GF-D8 (cell line): ENCODE measurements around the gene CALCR.
"Not testable (repeated sequence)": the region's sequence is repeated elsewhere in the genome, so short reads cannot be mapped to it uniquely, and the experiment has no call there.

Experiments
- DNase-seq: peaks from one replicate; lab custom pipeline; 2025; lab: John Stamatoyannopoulos, UW

Gene CALCR

DNA sequence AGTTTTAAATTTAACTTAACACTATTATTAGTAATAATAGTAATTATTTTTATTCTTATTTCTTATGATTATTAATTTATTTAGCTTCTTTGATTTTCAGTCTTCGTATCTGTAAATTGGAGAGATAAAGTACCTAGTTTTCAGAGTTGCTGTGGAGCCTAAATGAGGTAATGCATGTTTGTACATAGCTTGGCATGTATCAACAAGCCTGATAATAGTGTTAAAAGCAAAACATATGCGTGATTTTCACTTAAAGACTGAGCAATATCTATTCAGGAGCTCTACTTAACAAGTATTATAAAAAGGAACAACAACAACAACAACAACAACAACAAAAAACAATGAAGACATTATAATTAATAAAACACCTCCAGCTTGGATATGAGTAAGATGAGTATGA lies 12.4 kb downstream of the CALCR start:
- DNase-seq, result no peak

DNA sequence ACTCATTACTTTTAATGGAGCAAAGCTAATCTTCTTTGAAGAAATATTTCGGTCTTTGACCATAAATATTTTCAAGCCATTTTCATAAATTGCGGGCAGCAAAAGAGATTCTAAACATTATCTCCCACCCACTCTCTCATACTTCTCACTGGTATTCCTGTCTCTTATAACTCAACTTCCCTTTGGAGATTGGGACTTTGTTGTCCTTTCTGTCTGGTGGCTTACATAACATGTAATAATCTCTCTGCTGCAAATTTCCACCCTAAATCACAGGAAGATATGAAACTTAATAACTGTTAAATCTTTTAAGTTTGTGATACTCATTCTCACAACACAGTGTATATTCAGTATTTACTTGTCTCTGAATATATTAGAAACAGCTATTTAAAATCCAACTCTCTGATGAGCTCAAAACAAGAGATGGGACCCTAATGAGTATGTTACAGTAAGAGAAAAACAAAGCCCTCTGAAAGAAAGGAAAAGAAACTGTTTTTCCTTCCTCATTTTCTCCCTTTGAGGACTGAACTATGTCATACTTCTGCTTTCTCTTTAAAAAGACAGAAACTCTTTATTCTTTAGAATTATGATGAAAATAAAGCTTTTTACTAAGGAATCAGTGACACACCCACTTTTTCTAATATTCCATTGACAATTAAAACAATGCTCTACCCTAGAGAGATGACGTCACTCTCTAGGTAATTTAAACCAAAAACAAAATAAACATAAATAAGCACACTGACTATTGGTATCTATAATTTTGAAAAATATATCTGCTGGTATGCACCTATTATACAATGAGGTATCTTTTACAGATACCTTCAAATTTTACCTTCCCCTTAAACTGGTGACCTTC lies 14.7 kb downstream of the CALCR start:
- DNase-seq, result no peak

DNA sequence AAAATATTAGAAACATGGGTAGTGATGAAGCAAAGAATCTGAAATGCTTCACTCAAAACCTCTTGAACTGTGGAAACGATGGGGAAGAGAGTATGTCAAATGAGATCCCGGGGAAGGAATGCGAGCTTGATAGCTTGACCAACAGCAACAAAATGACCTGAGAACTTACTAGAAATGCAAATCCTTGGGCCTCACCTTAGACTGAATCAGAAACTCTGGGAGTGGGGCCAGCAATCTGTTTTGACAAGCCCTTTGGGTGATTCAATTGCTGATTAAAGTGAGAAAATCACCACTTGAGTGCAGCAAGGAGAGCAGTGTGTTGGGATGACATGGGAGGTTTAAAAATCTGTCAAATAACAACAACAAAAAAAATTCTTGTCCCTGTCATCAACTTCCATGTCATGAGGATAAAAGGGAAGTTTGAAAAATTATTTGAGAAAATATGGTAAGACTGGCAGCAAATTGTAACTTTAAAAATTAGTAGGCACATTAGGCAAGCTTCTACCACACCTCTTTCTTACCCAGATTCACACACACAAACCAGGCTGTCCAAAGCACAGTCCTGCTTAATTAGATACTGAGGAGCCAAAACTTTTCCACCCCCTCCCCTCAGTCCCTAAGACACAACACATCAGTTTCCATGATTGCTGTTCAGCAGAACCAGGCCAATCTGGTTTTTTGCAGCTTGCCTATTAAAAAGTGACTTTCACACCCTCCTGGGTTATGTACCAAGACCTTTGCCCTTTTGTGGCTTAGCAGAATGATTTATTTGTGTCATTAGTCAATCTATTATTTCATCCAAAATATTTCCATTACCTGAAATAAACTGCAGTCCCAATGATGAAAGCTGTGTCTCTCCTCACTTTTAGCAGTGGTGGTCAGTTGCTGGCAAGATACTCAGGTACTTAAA lies 15.6 kb downstream of the CALCR start:
- DNase-seq, result no peak

DNA sequence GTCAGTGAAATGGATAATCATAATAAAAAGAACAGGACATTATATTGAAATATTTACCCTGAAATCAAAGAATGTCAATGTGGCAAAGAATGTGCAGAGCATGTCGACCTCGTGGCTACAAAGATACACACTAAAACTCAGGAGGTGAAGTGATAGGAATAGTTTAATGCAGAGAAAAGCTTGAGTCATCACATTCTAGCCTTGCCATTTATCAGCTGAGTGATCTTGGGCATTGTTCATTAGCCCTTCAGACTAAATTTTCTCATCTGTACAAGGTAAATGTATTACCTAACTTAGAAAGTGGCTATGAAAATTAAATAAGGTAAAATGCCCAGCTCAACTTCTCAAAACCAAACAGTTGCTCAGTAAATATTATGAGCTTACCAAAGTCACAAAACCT lies 22.6 kb downstream of the CALCR start:
- no peak for DNase-seq

DNA sequence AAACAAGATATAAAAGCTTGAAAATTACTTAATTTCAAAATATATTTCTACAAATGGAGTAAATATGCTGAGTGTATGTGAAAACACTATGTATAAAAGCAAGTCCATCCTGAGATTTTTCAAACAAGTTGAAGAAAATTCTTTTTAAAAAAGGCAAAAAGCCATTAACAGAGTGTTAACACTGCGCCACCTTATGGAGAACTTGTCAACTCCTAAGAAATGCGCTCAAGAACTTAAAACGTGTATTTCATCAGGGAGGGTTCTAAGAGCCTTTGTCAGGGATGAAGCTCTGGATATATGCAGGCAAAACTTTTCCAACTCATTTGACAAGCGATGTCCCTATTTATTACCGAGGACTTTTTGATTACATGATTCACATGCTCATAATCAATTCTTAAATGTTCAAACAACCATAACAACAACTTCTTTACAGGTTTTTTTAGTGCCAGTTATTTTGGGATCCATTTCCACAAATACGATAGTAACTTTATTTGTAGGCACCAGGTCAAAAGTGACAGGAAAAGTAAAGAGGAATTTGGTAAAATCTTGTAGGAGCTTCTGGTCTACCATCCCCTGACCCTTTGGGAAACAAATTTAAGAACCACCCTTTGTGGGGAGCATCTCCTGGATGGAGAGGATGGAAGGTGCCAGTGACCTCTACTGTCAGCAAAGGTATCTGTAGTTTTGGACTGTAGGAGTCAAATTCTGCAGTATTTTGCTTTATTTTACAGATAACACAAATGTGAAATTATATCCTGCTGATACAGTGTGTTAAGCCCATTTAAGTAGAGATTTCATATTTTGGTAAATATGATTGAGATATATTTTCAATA lies 23.2 kb downstream of the CALCR start:
- no peak for DNase-seq

DNA sequence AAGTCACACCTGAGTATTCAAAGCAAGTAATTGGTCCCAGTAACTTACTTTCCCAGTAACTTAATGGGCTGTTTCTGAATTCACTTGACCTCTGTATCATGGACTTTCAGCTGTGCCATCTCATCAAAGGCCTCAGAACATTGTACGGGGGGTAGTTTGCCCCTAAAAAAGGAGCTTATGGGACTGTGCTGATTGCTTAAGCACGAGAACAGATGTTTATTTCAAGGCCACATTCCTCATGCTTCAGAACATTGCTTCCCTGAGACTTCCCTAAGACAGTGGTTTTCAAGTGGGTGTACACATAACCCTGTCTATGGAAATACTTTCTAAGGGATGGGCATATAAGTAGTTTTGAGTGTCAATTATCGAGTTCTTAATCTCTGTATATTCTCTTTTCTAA lies 26.8 kb downstream of the CALCR start:
- DNase-seq, result no peak

DNA sequence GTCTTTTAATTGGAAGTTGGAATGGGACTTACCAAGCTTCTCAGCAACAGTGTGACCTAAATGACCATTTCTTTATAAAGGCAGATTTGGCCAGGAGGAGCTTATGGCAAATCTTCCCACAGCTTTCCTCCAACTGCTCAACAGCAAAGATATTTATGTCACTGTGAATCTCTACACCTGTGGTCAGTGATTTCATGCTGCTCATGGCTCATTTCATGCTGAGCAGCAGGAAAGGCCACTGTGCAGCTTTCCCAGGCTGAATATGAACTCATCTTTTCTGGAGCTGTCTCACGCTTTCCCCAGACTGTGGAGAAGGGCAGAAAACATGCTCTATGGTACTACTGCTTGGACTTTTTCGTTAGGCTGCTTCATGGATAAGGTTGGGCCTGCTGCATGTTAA lies 29.8 kb downstream of the CALCR start:
- DNase-seq, result no peak

DNA sequence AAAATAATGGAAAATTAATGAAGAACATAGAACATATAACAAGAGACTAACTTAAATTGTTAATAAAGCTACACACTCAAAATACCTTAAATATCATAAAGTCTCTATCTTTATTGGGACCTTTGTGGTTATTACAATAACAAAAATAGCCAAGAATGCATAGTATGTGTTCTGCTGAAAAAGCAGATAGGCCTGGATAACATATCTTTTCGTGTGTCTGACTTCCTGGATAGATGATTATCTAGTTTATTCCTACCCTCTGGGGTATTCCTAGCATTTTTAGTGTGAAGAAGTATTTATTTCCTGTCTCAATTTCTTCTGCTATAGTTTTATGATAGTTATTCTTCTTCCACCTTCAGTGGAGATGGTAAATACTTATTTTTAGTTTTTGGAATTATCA lies 36.5 kb downstream of the CALCR start:
- no peak for DNase-seq

DNA sequence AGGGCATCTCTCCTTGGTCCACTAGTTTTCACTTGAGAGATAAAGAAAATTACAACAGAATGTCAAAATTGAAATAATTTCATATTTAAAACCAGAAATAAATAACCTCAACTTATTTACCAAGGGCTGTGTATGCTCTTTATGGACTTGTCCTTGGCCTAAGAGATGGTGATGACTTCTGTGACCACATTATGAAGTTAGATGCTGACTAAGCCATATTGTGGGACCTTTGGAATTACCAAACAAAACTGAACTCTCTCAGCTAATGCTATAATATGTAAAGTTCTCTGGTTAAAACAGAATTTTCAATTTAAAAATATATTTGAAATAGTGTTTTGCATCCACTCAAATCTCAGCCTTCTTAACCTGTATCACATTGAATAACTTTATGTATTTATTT lies 38.9 kb downstream of the CALCR start:
- no peak for DNase-seq

DNA sequence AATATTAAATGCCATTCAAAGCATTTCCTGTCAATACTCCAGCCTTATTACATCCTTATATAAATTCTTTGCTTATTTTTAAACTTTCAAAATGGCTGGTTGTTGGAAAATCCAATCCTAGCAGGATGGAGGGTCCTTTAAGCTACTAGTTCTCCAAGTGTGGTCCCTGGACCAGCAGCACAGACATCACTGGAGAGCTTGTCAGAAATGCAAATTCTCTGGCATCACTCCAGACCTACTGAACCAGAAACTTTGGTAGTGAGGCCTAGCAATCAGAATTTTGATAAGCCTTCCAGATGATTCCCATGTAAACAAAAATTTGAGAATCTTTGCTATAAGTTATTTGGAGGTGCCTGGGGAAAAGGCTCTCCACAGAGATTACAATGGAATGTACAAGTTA lies 43.8 kb downstream of the CALCR start:
- no peak for DNase-seq

DNA sequence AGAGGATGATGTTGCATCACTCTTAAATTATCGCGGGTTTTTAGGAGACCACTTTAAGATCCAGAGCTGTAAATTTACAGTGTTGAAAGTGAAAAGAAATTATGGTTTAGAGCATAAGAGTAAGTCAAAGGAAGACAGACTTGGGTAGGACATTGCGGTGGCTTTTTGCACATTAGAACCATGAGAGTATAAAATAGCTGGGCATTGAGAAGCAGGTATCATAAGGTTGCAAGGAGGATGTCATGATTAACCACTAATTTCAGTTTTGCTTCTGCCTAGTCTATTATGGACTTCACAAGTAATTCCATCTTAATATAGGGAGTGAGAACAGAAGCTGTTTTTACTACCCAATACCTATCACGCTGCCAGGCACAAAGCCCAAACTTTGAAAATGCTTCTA lies 57.7 kb downstream of the CALCR start:
- no peak for DNase-seq

DNA sequence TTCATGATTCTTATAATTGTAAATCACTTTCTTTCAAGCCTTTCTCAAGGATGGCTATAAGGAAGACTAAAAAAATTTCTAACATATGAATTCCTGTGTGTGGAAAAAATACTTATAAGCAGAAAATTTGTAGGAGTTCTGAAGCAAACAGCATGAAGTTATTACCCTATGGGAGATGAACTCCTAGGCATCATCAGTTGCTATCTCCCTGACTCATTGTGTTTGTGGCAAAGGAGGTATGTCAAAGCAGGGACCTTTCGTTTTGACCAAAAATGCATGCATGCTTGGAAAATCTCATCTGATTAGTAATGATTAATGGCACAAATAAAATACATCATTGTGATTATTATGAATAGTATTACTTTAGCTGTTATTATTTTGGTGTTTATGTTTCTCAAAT lies 59.4 kb downstream of the CALCR start:
- DNase-seq, result no peak

DNA sequence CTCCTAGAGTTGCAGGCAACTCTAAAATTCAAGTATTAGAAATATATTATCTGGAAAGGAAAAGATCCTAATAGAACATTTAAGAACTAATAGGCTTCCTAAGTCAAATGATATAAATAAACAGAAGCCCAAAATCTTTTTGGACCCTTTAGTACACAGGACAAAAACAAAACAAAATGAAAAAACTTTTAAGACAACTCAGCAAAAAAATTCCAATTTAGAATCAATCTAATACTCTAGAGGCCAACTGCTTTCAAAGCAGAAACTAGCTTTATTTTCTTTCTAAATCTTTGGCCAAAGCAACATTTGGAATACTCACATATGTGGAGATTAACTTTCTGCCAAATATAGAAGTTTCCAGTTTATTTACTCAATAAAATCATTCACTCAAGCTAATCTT lies 65.2 kb downstream of the CALCR start:
- DNase-seq, result no peak

DNA sequence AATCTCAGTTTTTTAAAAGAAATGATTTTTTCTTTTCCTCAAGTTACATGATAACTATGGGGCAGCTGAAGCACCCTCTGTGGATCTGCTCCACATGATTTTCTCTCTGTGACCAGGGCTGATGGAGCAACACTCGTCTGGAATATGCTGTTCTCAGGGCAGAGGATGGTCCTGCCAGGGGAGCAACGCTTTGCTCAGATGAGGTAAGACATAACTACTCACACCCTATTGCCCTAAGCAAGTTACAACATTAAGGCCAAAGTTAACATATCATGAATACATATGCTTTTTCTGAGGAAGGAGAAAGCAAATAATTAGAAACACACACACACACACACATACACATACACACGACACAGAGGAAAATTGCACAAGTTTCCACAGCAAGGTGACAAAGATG lies 71.4 kb downstream of the CALCR start:
- no peak for DNase-seq

DNA sequence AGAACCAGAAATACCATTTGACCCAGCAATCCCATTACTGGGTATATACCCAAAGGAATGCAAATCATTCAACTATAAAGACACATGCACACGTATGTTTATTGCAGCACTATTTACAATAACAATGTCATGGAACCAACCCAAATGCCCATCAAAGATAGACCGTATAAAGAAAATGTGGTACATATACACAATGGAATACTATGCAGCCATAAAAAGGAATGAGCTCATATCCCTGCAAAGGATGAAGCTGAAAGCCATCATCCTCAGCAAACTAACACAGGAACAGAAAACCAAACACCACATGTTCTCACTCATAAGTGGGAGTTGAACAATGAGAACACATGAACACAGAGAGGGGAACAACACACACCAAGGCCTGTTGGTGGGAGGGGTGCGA lies 82.7 kb downstream of the CALCR start:
- DNase-seq, result not testable (repeated sequence)

DNA sequence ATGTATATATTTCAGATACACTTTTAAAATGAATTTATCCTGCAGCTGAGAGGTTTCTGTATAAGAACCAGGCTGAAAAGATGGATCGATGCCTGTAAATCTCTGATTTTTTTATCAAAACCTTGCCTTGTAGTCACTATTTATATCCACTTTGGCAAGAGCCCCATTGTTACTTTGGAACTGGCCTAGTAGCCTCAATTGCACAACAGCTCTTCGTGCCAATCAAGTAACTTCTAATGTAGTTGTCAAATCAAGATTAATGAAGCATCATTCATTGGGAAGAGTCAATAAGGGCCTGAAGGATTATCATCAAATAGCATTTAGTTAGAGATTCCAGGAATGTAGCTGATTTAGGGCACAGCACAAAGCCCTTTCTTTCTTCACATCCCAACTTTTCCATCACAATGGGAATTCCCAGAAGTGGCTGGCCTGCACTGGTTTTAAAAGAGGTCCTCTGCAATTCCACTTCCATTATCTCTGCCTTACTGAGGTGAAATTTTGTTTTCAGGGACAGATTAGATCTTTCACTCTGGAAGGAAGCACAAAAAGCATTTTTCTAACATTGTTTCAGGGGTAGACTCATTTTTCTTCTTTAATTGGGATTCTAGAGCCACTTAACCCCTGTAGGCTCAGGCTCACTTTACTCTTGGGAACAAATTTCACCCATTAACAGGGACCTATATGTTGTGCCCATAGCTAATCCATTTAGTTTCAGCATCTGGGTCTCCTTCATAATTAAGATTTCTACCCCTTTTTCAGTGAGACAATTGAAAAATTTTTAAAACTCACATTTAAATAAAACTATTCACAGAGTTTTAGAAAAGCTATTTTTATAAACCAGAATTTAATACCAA lies 97.8 kb downstream of the CALCR start:
- no peak for DNase-seq

DNA sequence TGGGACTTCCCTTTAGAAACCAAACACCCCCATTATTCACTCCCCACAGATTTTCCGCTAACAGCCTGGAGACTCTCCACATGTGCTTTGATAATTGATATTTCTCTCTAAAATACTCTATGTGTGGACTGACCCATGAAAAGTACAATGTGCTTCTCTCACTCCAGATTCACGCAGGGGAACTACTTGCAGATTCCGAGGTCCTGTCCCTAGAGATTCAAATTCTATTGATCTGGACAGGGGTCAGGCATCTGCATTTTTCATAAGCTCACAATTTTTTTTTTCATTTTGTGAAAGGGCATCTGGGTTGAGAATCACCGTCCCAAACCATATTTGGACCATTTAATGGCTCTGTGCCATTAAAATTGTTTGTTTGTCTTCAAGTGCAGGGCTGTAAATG lies 98.7 kb downstream of the CALCR start:
- no peak for DNase-seq

DNA sequence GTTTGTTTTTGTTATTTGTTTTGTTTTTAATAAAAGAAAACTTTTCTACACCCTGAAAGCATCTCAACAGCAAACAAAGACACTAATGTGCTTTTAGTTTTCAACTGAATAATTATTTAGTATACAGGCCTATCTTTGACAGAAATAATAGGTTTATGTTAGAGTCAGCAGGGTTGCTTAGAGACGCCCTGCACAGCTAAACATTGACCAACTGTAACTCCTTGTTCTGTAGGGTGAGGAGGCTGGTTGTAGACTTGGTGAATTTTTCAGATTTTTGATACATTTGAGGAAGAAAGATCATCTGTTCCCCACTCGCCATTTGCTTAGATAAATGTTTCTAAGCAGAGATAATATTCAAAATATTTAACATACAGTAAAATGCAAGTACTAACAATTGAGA lies 103.1 kb downstream of the CALCR start:
- no peak for DNase-seq

DNA sequence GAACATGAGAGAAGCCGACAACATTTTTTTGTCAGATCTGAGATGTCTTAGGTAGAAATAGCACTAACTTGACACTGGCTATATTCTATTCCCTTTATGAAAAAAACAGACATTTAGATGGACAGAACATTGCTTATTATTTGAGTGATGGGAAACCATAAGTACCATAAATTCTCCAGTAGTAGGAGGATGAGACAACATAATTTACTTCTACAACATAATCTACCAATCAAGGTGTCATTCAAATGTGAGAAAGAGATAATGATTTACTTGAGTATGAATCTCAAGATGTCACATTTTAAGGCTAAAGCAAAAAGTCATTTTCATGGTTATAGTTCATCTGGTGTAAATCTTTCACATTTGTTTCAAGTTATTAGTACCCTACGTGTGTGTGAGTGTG lies 110.8 kb downstream of the CALCR start:
- no peak for DNase-seq

DNA sequence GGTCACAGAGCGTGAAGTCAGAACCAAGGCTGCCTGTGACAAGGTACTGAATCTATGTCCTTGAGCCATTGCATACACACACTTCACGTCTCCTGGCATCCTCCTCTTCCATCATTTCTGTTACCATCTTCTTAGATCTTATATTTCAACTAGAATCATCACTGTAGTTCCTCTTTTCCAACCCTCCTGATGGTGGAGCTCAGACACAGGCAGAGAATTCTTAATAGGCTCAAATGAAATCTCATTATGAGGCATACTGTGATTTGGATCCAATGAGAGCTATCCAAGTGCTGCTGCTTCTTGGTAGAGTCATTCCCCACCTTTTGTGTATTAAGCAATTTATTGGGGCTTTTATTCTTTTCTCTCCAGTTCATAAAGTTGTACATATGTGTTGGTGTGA lies 113.2 kb downstream of the CALCR start:
- no peak for DNase-seq

DNA sequence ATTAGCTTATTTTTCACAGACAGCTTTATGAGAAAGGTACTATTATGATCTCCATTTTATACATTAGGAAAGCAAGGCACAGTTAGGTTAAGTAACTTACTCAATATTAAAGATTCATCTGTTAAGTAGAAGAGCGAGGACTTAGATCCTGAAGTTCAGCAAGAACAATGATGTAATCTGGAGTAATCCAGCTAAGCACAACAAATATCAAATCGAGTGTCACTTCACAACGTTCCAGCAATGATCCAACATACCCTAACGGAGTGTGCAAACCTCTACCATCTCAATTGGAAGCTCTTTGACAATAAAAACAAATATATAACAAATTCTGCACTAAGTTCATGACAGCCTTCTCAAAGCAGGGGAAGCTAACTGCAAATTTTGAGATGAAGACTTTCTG lies 121.3 kb downstream of the CALCR start:
- DNase-seq, result no peak
